Activated naive CD4-positive, alpha-beta T cell treated with anti-CD3 and anti-CD28 coated beads, Interleukin-2, amount 50 U/mL, for 16 hours (primary cell): ENCODE results near the gene ZNF765.
"Not testable (repeated sequence)": the region's sequence is repeated elsewhere in the genome, so short reads cannot be mapped to it uniquely, and the experiment has no call there.

ENCODE experiments used
- DNase-seq: peaks from one replicate; pipeline ENCODE4 v3.0.0-alpha.2; 2020

The ZNF765 gene

DNA sequence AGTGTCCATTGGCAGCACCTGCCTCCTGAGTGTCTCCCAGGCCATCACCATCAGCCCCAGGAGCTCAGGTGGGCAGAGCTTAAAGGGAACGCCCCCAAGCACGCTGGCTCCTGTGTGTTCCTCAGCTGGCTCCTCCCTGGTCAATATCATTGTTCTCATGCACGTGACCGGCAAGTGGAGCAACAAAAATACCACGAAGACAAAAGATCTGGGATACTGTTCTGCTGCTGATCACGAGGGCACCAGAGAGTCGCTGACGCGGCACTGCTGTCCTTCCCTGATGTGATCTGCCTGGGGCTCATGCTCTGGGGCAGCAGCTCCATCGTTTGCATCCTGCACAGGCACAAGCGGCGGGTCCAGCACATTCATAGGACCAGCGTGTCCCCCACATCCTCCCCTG is 28.1 kb downstream of the ZNF765 start:
- not testable (repeated sequence) for DNase-seq

DNA sequence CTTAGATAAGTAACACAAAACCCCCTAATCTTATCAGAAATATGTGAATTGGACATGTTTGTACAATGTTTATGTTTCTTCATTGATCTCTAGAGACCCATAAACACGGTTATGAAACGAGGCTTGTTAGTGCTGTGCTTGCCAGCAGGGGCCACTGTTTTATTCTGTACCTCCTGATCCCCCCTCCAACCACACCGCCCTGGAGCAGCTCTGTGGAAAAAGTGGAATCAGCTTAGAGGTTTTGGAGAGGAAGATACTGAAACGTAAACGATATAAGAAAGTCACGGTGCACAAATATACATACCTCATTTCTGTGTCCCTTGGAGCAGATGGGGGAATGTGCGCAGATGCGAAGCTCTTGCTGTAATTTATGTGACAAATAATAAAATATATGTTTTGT is 28.7 kb downstream of the ZNF765 start:
- DNase-seq: not testable (repeated sequence)

DNA sequence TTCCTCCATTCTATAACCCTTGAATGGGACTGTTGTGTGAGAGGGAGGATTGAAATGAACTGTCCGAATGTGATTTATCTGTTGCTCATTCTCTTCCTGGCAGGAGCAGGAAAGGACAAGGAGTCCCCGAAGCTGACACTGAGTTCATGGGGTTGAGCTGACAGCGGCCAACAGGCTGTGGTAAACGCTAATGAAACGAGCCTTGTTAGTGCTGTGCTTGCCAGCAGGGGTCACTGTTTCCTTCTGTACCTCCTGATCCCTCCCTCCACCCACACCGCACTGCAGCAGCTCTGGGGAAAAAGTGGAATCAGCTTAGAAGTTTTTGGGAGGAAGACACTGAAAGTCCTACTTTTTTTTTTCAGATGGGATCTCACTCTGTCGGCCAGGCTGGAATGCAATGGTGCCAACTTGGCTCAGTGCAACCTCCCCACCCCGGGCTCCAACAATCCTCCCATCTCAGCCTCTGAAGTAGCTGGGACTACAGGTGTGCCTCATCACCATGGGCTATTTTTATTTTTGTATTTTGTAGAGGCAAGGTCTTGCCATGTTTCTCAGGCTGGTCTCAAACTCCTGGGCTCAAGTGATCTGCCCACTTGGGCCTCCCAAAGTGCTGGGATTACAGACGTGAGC is 30.1 kb downstream of the ZNF765 start:
- DNase-seq: peak; percentile 64

DNA sequence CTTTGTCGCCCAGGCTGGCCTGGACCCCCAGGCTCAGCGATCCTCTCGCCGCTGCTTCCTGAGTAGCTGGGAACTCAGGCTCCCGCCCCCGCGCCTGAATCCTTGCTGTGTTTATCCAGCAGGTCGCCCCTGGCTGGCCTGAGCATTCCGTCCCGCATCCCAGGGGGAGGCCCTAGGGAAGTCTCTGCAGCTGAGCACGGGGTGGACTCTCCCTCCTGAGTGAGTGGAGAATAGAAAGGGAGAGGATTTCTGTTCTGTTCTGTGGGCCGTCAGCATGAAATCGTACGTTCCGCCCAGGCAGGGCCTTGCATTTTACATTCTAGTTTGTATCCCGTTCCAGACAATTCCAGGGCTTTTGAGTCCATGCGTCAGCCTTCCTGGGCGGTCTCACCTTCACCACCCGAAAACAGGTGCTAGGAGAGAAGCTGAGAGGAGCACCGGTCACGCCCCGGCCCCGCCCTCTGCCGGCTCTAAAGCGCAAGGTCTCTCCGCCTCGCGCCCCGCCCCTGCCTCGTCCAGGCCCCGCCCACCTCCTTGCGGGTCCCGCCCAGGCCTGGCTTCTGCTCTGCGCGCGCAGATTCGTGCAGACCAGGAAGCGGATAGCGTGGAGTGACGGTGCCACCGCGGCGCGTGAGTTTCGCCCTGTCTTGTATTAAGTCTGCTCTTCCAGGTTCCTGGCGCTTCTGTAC is 36.6 kb downstream of the ZNF765 start, which contains the start of gene ZNF761:
ZNF761 (plus strand) TSS at position 586 of the 689 bp plus-strand sequence. CDS start 15,285 bp downstream, outside the sequence.
- DNase-seq: peak; percentile 96

DNA sequence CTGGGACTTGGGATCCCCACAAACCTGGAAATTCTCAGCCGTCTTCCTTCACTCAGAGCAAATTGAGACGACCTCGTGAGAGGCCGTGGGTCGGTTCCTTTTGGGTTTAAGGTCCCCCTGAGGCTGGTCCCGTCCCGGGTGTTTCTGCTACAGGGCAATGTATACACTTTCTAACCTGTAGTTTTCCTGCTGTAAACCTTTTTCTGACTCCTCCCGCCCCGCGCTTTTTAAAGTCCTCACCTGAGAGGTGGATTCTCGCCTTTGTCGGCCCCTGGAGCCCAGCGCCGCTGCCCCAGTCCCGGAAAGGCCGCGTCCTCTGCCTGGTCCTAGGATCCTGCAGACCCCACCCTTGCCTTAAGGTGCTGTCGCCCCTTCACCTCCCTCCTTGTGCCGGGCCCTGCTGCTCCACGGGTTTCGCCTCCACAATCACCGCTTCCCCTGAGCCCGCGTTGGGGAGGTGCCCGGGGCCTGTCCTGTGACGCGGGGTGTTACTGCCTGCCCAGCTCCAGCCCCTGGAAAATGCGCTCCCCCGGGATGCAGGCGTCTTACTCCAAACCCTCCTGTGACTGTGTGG is 37.2 kb downstream of the ZNF765 start:
- DNase-seq: peak; percentile 16

DNA sequence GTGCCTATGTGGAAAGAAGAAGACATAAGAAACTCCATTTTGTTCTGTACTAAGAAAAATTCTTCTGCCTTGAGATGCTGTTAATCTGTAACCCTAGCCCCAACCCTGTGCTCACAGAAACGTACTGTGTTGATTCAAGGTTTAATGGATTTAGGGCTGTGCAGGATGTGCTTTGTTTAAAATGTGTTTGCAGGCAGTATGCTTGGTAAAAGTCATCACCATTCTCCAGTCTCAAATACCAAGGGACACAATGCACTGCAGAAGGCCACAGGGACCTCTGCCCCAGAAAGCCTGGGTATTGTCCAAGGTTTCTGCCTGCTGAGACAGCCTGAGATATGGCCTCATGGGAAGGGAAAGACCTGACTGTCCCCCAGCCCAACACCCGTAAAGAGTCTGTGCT is 48.9 kb downstream of the ZNF765 start:
- DNase-seq: not testable (repeated sequence)

DNA sequence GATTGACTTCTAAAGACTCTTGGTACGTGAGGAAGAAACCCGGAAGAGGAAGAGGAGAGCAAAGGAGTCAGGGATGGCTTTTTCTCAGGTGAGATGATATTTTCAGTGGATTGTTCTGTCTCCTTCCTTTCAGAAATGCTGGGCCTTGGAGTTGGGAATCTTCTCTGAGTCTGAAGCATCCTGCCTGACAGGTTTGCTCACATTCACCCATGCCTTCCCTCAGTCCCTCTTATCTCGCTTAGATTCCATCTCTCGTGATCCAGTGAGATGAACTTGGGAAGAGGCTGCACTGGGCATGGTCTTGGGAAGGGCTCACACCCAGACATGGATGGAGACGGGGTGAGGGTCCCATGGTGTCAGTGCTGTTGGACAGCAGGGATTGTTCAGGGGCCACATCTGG is 52.2 kb downstream of the ZNF765 start:
- DNase-seq: not testable (repeated sequence)

DNA sequence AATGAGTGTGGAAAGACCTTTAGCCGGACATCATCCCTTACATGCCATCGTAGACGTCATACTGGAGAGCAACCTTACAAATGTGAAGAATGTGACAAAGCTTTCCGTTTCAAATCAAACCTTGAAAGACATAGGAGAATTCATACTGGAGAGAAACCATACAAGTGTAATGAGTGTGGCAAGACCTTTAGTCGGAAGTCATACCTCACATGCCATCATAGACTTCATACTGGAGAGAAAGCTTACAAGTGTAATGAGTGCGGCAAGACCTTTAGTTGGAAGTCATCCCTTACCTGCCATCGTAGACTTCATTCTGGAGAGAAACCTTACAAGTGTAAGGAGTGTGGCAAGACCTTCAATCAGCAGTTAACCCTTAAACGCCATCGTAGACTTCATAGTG is 60.9 kb downstream of the ZNF765 start:
- no peak for DNase-seq

DNA sequence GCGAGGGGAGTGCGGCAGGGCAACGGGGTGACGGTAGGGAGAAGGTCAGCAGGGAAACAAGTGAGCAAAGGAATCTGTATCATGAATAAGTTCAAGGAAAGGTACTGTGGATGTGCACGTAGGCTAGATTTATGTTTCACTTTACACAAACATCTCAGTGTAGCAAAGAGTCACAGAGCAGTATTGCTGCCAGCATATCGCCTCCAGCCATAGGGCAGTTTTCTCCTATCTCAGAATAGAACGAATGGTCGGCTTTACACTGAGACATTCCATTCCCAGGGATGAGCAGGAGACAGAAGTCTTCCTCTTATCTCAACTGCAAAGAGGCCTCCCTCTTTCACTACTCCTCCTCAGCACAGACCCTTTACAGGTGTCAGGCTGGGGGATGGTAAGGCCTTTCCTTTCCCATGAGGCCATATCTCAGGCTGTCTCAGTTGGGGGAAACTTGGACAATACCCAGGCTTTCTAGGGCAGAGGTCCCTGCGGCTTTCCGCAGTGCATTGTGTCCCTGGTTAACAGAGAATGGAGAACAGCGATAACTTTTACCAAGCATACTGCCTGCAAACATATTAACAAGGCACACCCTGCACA is 65.3 kb downstream of the ZNF765 start:
- not testable (repeated sequence) for DNase-seq

DNA sequence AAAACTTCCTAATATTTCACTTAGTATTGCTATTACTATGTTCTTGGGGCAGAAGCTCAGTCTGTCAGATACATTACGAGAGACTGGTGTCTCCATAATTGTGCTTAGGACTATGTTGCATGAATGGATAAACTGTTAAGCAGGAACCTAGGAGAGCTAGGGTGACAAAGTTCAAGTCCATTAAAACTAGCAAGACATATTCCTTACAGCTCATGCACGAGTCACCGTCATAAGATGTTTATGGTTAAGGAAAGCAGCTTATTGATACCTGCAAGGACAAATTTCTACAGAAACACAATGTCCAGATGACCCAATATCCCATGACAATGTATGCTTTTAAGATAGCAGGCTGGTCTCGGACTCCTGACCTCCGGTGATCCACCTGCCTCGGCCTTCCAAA is 66.9 kb downstream of the ZNF765 start:
- DNase-seq: no peak

DNA sequence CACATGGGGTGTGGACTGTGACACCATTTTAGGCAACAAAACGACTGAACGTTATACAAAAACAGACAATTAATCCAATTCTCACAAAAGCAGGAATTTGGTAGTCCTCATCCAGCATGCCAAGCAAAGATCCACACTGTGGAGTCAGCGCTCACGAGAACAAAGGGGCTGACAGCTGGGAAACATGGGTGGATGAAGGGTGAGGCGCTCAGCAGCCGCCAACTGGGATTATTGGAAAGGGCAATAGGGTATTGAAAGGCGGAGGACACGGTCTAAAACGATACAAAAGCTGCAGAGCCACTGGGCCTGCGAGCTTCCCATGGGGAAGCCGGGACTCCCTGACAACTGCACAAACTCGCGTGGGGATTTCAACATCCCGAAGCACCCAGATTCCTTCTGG is 67.9 kb downstream of the ZNF765 start:
- DNase-seq: no peak

DNA sequence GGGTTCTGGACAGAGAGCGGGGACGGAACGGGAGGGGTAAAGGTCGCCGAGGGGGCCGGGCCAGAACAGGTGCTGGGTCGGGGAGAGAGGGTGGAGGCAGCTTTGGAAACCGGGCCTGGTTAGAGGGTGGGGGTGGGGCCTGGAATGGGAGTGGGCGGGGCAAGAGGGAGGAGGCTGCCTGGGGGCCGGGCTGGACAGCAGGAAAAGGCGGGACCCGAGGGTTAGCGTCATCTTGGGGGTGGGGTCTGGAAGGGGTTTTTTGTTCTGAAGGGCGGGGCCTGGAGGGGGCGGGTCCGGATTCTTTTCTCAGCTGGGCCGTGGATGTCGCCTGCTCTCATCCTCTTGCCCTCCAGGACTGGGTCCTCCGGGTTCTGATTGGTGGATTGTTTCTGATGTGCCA is 68.3 kb downstream of the ZNF765 start:
- DNase-seq: no peak

DNA sequence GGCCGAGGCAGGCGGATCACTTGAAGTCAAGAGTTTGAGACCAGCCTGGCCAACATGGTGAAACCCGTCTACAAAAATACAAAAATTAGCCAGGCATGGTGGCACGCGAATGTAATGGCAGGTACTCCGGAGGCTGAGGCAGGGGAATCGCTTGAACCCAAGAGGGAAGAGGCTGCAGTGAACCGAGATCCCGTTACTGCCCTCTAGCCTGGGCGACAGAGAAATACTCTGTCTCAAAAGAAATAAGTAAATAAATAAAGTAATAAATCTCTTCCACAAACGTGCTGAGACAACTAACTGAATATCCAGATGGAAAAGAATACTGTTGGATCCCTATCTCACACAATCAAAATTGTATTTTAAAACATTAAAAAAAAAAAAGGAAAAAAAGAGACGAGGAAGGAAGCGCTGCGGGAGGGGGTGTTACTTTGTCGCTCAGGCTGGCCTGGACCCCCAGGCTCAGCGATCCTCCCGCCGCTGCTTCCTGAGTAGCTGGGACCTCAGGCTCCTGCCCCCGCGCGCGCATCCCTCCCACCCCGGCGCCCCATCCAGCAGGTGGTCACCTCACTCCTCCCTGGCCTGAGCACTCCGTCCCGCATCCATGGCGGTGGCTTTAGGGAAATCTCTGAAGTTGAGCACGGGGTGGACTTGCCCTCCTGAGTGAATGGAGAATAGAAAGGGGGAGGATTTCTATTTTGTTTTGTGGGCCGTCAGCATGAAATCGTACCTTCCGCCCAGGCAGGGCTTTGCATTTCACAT is 72.0 kb downstream of the ZNF765 start:
- no peak for DNase-seq

DNA sequence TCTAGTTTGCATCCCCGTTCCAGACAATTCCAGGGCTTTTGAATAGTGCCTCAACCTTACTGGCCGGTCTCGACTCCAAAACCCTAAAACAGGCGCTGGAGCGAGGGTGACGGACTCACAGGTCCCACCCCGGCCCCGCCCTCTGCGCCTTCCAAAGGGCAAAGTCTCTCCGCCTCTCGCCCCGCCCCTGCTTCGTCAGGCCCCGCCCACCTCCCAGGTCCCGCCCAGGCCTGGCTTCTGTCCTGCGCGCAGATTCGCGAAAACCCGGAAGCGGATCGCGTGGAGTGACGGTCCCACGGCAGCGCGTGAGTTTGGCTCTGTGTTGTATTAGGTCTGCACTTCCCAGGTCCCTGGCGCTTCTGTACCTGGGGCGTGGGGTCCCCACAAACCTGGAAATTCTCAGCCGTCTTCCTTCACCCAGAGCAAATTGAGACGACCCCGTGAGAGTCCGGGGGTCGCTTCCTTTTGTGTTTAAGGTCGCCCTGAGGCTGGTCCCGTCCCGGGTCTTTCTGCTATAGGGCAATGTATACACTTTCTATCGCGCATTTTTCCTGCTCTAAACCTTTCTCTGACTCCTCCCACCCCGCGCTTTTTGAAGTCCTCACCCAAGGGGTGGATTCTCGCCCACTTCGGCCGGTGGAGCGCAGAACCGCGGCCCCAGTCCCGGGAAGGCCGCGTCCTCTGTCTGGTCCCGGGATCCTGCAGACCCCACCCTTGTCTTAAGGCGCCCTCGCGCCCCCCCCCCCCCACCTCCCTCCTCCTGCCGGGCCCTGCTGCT is 72.7 kb downstream of the ZNF765 start, which contains the start of gene ZNF813:
ZNF813 (plus strand) TSS at position 249 of the 778 bp plus-strand sequence. CDS start 16,090 bp downstream, outside the sequence.
- DNase-seq: peak; percentile 94

DNA sequence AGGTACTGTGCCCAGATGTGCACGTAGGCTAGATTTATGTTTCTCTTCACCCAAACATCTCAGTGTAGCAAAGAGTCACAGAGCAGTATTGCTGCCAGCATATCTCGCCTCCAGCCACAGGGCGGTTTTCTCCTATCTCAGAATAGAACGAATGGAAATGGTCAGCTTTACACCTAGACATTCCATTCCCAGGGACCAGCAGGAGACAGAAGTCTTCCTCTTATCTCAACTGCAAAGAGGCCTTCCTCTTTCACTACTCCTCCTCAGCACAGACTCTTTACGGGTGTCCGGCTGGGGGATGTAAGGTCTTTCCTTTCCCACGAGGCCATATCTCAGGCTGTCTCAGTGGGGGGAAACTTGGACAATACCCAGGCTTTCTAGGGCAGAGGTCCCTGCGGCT is 73.7 kb downstream of the ZNF765 start:
- DNase-seq: not testable (repeated sequence)

DNA sequence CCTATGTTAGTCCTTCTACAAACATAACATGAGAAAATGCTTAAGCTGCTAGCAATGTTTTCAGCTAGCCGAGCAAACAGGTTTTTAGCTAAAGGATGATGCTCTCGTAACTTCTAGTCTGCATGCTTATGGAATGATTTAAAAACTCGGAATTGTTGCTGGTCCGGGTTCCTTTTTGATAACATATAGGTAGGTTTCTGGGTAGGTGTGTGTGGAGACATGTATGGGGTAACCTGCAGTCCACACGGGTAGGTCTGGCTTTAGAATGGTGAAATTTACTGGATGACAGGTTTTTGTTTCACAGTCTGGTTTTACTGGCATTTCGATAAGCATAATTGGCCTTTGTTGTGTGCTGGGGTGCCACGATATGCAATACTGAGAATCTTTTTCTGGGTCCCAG is 77.0 kb downstream of the ZNF765 start:
- DNase-seq: no peak

DNA sequence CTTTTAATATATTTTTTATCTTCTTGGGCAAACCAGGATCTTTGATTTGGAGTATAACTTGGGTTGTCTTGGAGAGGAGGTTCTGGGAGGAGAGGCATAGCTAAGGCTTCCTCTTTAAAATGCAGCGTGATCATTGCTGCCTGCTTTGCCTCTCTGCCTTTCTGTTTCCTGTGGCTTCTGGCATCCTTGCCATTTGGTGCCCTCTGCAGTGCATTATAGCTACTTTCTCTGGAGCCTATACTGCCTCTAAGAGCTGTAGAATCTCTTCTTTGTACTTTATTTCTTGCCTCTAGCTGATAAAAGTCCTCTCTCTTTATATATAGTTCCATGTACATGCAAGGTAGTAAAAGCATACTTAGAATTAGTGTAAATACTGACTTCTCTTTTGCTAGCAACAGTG is 79.9 kb downstream of the ZNF765 start:
- DNase-seq: not testable (repeated sequence)

DNA sequence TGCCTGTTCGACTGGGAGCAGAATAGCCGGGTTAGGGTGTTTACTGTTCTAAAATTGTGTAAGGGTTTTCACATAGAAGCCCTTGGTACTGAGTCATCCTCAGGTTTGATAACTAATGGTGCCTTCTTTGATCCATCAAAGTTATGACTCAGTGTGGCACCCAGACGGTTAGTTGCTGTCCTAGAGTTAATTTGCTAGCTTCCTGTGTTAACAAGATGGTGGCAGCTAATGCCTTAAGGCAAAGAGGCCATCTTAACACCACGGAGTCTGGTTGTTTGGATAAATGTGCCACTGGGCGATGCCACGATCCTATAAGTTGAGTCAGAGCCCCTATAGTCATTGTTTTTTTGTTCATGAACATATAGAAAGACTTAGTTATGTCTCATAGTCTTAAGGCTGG is 80.5 kb downstream of the ZNF765 start:
- not testable (repeated sequence) for DNase-seq
